ENCODE data around the gene CEP128.

Gene CEP128

GRCh38 chr14:80695869-80696268 lies 245.7 kb downstream of the CEP128 start:
- Histone ChIP-seq H3K36me3 (no peaks in the 10 kb centered on the region), H3K4me1 (no peaks in the 10 kb centered on the region), H3K27ac (no peak overlapping the region), H3K9me3 (no peaks in the 10 kb centered on the region), H3K27me3 (no peaks in the 10 kb centered on the region), H3K4me3 (no peak overlapping the region)
- intact Hi-C loops (cut with DNase I; ENCODE audit: low total_unique reads) = no loop called here
- no peak for DNase-seq
- no peak for TF ChIP-seq CTCF (IDR thresholded peaks at IDR 0.05)

GRCh38 chr14:80692903-80693302 lies 248.6 kb downstream of the CEP128 start:
- Histone ChIP-seq H3K4me3 (no peak overlapping the region), H3K36me3 (no peaks in the 10 kb centered on the region), H3K27ac (no peak overlapping the region), H3K9me3 (no peaks in the 10 kb centered on the region), H3K4me1 (no peaks in the 10 kb centered on the region), H3K27me3 (no peaks in the 10 kb centered on the region)
- no peak for TF ChIP-seq CTCF (IDR thresholded peaks at IDR 0.05)
- no peak for DNase-seq
- intact Hi-C loops (cut with DNase I; ENCODE audit: low total_unique reads) = no loop called here

- intact Hi-C loops (cut with DNase I; ENCODE audit: low total_unique reads) = no loop called here
- no peaks in the 10 kb centered on the region for H3K27me3 ChIP-seq
- H3K27ac ChIP-seq = no peak overlapping the region
- no peaks in the 10 kb centered on the region for H3K4me1 ChIP-seq
- no peak for TF ChIP-seq CTCF (IDR thresholded peaks at IDR 0.05)
- H3K36me3 ChIP-seq = peaks cover 0 to 8% (median 8%) of the 10 kb centered on the region in 3 donors
- no peak overlapping the region for H3K4me3 ChIP-seq
- H3K9me3 ChIP-seq = peaks cover 0 to 49% (median 0%) of the 10 kb centered on the region in 3 donors
- DNase-seq = no peak
These were observed 259.9 kb downstream of the CEP128 start for GRCh38 chr14:80681651-80682050.

GRCh38 chr14:80679273-80679672 lies 262.3 kb downstream of the CEP128 start:
- H3K4me3 ChIP-seq = no peak overlapping the region
- H3K27me3 ChIP-seq = no peaks in the 10 kb centered on the region
- no peaks in the 10 kb centered on the region for H3K4me1 ChIP-seq
- intact Hi-C loops (cut with DNase I; ENCODE audit: low total_unique reads) = no loop called here
- no peak for DNase-seq
- no peak overlapping the region for H3K27ac ChIP-seq
- peaks cover 0 to 8% (median 8%) of the 10 kb centered on the region in 3 donors for H3K36me3 ChIP-seq
- peaks cover 0 to 46% (median 0%) of the 10 kb centered on the region in 3 donors for H3K9me3 ChIP-seq
- TF ChIP-seq CTCF (IDR thresholded peaks at IDR 0.05) = no peak

GRCh38 chr14:80678436-80678835 lies 263.1 kb downstream of the CEP128 start:
- Histone ChIP-seq H3K9me3 (peaks cover 0 to 39% (median 0%) of the 10 kb centered on the region in 3 donors), H3K27me3 (no peaks in the 10 kb centered on the region), H3K4me3 (no peak overlapping the region), H3K27ac (no peak overlapping the region), H3K4me1 (no peaks in the 10 kb centered on the region), H3K36me3 (peaks cover 0 to 8% (median 8%) of the 10 kb centered on the region in 3 donors)
- intact Hi-C loops (cut with DNase I; ENCODE audit: low total_unique reads) = no loop called here
- TF ChIP-seq CTCF (IDR thresholded peaks at IDR 0.05) = no peak
- no peak for DNase-seq

- Histone ChIP-seq H3K4me3 (no peak overlapping the region), H3K36me3 (no peaks in the 10 kb centered on the region), H3K27me3 (no peaks in the 10 kb centered on the region), H3K4me1 (no peaks in the 10 kb centered on the region), H3K9me3 (no peaks in the 10 kb centered on the region), H3K27ac (no peak overlapping the region)
- intact Hi-C loops (cut with DNase I; ENCODE audit: low total_unique reads) = no loop called here
- TF ChIP-seq CTCF (IDR thresholded peaks at IDR 0.05) = no peak
- no peak for DNase-seq
These were observed 272.1 kb downstream of the CEP128 start for GRCh38 chr14:80669426-80669825.

Data from tibial artery (tissue), 4 donors.